Peyer's patch (tissue), 4 donors: ENCODE measurements around the gene TMEM63B.

Source experiments
- POLR2A ChIP-seq, 2 donors: fragments of 450-650 bp; IDR thresholded peaks; one replicate each; pipeline ENCODE4 v1.5.1; 2017; ENCODE audit warnings: antibody characterized with exemption in 2 of 2, mild to moderate bottlenecking in 2 of 2, moderate library complexity in 2 of 2
- TF ChIP-seq, protein P1 (sequence below), 6 experiments: fragments of 450-650 bp in 4 of 6; fragments of 200-600 bp in 2 of 6; sonication (generic) in 1 of 6; IDR thresholded peaks; one replicate each; pipeline ENCODE4 v1.5.1; 2017 to 2019; ENCODE audit warnings: antibody characterized with exemption in 6 of 6, mild to moderate bottlenecking in 3 of 6, moderate library complexity in 1 of 6

DNA sequence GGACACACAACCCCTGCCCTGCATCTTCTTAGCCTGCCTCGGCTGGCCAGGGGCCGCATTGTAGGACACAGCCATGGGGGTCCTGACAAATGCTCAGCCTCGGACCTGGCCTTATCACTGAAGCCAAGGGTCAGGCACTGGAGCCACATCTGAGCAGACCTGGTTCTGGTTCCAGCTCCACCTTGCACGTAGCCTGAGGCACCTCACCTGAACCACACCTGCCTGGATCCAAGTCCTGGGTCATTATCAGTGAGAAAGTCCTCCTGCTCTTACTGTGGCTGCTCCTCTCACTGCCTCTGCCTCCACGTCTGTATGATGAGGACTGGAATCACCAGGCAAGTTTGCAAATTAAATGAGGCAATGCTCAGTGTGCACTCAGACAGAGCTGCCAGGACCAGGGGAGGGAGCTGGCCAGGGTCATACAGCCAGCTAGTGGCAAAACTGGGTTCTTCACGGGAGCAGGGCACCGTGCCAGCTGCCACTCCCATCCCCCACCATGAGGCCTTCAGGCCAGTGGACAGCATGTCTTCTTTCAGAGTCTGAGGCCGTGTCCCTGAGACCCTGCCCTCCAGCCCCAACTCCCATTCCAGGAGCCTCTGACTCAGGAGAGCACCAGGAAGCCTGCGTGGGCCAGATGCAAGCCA, 40.3 kb upstream of the TMEM63B start:
- TF ChIP-seq, protein P1, sequence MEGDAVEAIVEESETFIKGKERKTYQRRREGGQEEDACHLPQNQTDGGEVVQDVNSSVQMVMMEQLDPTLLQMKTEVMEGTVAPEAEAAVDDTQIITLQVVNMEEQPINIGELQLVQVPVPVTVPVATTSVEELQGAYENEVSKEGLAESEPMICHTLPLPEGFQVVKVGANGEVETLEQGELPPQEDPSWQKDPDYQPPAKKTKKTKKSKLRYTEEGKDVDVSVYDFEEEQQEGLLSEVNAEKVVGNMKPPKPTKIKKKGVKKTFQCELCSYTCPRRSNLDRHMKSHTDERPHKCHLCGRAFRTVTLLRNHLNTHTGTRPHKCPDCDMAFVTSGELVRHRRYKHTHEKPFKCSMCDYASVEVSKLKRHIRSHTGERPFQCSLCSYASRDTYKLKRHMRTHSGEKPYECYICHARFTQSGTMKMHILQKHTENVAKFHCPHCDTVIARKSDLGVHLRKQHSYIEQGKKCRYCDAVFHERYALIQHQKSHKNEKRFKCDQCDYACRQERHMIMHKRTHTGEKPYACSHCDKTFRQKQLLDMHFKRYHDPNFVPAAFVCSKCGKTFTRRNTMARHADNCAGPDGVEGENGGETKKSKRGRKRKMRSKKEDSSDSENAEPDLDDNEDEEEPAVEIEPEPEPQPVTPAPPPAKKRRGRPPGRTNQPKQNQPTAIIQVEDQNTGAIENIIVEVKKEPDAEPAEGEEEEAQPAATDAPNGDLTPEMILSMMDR (IDR thresholded peaks at IDR 0.05), result no peak
- no peak for TF ChIP-seq POLR2A (IDR thresholded peaks at IDR 0.05)
